PC-9 (cell line): Measurements from ENCODE around the gene TBX5. TPM values are rescaled to one million over a fixed set of nuclear protein-coding genes. Genes with fewer than 3 reads are reported as not detected.

Experiments
- BruUV-seq: library from RNA; stranded (reverse); fragments of 400-500 nt; replicated peaks from 2 replicates; lab custom pipeline; 2021; lab: Mats Ljungman, UMichigan
- CTCF ChIA-PET: fragments of 300-600 bp; sonication (Branson Sonifier 250); formaldehyde crosslinking; loops from one replicate; lab custom pipeline; 2022; ENCODE audit warnings: antibody characterized with exemption; lab: Charles Lee
- POLR2A ChIA-PET: fragments of 300-600 bp; sonication (Branson Sonifier 250); formaldehyde crosslinking; loops from one replicate; lab custom pipeline; 2022; ENCODE audit warnings: antibody characterized with exemption; ENCODE audit not compliant: unreplicated experiment; lab: Charles Lee
- DNase-seq, 2 experiments: peaks; one replicate each; pipeline versions ENCODE4 v3.0.0 to v3.0.0-alpha.2; 2015 to 2022; ENCODE audit warnings: mixed read lengths in 1 of 2
- H2AFZ ChIP-seq: fragments of 200-600 bp; sonication (generic); 2 replicates; pipeline ENCODE4 v1.8.1; 2017; ENCODE audit warnings: antibody characterized with exemption
- H3F3A ChIP-seq: fragments of 200-600 bp; sonication (generic); 2 replicates; pipeline ENCODE4 v1.8.1; 2017; ENCODE audit warnings: antibody characterized with exemption, mild to moderate bottlenecking, low read depth; ENCODE audit not compliant: insufficient read depth
- H3K27ac ChIP-seq: fragments of 200-600 bp; sonication (generic); 2 replicates; pipeline ENCODE4 v1.6.1; 2016; ENCODE audit warnings: mixed run types
- H3K27me3 ChIP-seq: fragments of 200-600 bp; sonication (generic); 2 replicates; pipeline ENCODE4 v1.6.1; 2016; ENCODE audit warnings: low read depth, mixed run types; ENCODE audit not compliant: insufficient read depth
- H3K36me3 ChIP-seq: fragments of 200-600 bp; sonication (generic); 2 replicates; pipeline ENCODE4 v1.6.1; 2016; ENCODE audit warnings: low read depth, mixed run types
- H3K4me1 ChIP-seq: fragments of 200-600 bp; sonication (generic); replicated peaks from 2 replicates; pipeline ENCODE4 v1.6.1; 2016; ENCODE audit warnings: mixed run types; ENCODE audit not compliant: insufficient read depth
- H3K4me2 ChIP-seq: fragments of 200-600 bp; sonication (generic); 2 replicates; pipeline ENCODE4 v1.6.1; 2017; ENCODE audit warnings: mixed run types
- H3K4me3 ChIP-seq: fragments of 200-600 bp; sonication (generic); 2 replicates; pipeline ENCODE4 v1.6.1; 2016; ENCODE audit warnings: mixed run types
- H3K79me2 ChIP-seq: fragments of 200-600 bp; sonication (generic); 2 replicates; pipeline ENCODE4 v1.6.1; 2017; ENCODE audit warnings: low read depth, mixed run types
- H3K9me2 ChIP-seq: fragments of 200-600 bp; sonication (generic); 2 replicates; pipeline ENCODE4 v1.8.1; 2017; ENCODE audit warnings: mild to moderate bottlenecking; ENCODE audit not compliant: insufficient read depth
- H3K9me3 ChIP-seq: fragments of 200-600 bp; sonication (generic); 2 replicates; pipeline ENCODE4 v1.8.1; 2016; ENCODE audit warnings: low read depth; ENCODE audit not compliant: insufficient read depth
- H4K20me1 ChIP-seq: fragments of 200-600 bp; sonication (generic); 2 replicates; pipeline ENCODE4 v1.8.1; 2017; ENCODE audit not compliant: insufficient read depth
- EZH2 ChIP-seq: fragments of 200-600 bp; sonication (generic); IDR thresholded peaks from 2 replicates; pipeline ENCODE4 v1.8.0; 2017; ENCODE audit warnings: antibody characterized with exemption, low read depth
- intact Hi-C: fragments of 100-400 bp; cut with micrococcal nuclease; formaldehyde crosslinking; loops from one replicate; pipeline ENCODE4 v1.10.0; 2022; ENCODE audit not compliant: unreplicated experiment
- total RNA-seq: library from RNA; stranded (reverse); gene quantifications from 2 replicates; pipeline ENCODE4 v1.2.3, GENCODE V29; 2021
- TF ChIP-seq, protein P1 (sequence below): fragments of 200-600 bp; sonication (generic); conservative IDR thresholded peaks from 2 replicates; pipeline ENCODE4 v1.6.1; 2017; ENCODE audit warnings: mixed run types, antibody characterized with exemption, mild to moderate bottlenecking, moderate library complexity

TBX5 gene
- total RNA-seq, 1 experiment from 2014 or later, result not detected

DNA sequence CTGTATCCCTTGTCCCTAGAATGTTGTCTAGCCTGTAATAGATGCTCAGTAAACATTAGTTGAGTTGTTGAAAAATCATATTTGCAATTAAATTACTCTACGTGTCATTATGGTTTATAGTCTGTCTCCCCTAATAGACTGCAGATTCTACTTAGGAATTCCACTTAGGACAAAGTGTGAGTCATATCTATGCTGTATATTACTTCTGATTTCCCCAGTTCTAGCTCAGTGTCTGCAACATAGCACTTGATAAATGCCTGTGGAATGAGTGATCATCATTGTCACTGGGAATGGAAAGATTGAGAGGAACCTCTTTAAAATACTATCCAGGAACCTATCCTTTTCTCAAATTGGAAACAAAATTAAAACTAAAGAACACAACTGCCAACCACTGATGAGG is 99.3 kb downstream of the TBX5 start:
- Histone ChIP-seq H3K4me2 (no peak overlapping the region), H3K4me1 (no peaks in the 10 kb centered on the region), H3K27ac (no peak overlapping the region), H3K36me3 (no peaks in the 10 kb centered on the region), H2AFZ (no peak overlapping the region), H3K4me3 (no peak overlapping the region), H3K9me2 (no peaks in the 10 kb centered on the region), H3F3A (no peaks in the 10 kb centered on the region), H3K79me2 (no peaks in the 10 kb centered on the region), H4K20me1 (no peaks in the 10 kb centered on the region), H3K27me3 (no peaks in the 10 kb centered on the region), H3K9me3 (no peaks in the 10 kb centered on the region)
- CTCF ChIA-PET, result no interaction called here
- POLR2A ChIA-PET, result no interaction called here
- intact Hi-C loops, result no loop called here
- TF ChIP-seq, protein P1, sequence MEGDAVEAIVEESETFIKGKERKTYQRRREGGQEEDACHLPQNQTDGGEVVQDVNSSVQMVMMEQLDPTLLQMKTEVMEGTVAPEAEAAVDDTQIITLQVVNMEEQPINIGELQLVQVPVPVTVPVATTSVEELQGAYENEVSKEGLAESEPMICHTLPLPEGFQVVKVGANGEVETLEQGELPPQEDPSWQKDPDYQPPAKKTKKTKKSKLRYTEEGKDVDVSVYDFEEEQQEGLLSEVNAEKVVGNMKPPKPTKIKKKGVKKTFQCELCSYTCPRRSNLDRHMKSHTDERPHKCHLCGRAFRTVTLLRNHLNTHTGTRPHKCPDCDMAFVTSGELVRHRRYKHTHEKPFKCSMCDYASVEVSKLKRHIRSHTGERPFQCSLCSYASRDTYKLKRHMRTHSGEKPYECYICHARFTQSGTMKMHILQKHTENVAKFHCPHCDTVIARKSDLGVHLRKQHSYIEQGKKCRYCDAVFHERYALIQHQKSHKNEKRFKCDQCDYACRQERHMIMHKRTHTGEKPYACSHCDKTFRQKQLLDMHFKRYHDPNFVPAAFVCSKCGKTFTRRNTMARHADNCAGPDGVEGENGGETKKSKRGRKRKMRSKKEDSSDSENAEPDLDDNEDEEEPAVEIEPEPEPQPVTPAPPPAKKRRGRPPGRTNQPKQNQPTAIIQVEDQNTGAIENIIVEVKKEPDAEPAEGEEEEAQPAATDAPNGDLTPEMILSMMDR, result no peak
- TF ChIP-seq EZH2, result no peak
- BruUV-seq, result no TSS peak
- no peak for DNase-seq

DNA sequence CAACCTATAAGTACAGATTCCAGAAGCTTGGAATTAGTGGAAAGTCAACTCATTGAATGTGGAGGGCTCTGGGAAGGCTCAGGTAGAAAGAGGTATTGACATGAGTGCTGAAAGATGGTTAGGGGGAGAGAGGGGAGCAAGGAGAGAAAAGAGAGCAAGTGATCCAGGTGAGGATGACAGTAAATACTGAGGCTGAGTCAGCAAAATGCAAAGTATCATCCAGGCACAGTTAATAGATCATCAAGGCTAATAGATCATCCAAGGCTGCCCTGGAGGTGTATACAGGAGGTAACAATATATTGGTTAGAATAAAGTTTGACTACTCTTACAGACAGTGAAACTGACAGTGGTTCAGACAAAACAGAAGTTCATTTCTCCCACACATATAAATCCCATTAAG is 100.5 kb downstream of the TBX5 start:
- no peaks in the 10 kb centered on the region for H3K36me3 ChIP-seq
- CTCF ChIA-PET, result no interaction called here
- H3K9me2 ChIP-seq, result no peaks in the 10 kb centered on the region
- no TSS peak for BruUV-seq
- POLR2A ChIA-PET, result no interaction called here
- no peak overlapping the region for H3K27ac ChIP-seq
- H3F3A ChIP-seq, result no peaks in the 10 kb centered on the region
- H3K79me2 ChIP-seq, result no peaks in the 10 kb centered on the region
- no peak overlapping the region for H2AFZ ChIP-seq
- DNase-seq, result no peak
- H4K20me1 ChIP-seq, result no peaks in the 10 kb centered on the region
- intact Hi-C loops, result no loop called here
- no peak overlapping the region for H3K4me3 ChIP-seq
- no peaks in the 10 kb centered on the region for H3K9me3 ChIP-seq
- no peaks in the 10 kb centered on the region for H3K4me1 ChIP-seq
- TF ChIP-seq, protein P1, result no peak
- no peak for TF ChIP-seq EZH2
- H3K27me3 ChIP-seq, result peaks cover 10% of the 10 kb centered on the region; the same call in 1 of the 2 replicates
- H3K4me2 ChIP-seq, result no peak overlapping the region
